Adrenal gland (tissue), 5 donors: ENCODE data around the gene NRK.

Experiments used
- POLR2A ChIP-seq, 2 donors: fragments of 450-650 bp; IDR thresholded peaks; one replicate each; pipeline ENCODE4 v1.6.1; 2017; ENCODE audit warnings: antibody characterized with exemption in 2 of 2, mild to moderate bottlenecking in 2 of 2, moderate library complexity in 1 of 2
- TF ChIP-seq, protein P1 (sequence below), 6 experiments: fragments of 450-650 bp in 4 of 6; fragments of 200-600 bp in 2 of 6; sonication (generic) in 1 of 6; IDR thresholded peaks; 1 replicate in 5 of 6; 2 replicates in 1 of 6; pipeline versions ENCODE4 v1.5.1 to v1.8.0; 2016 to 2021; ENCODE audit warnings: antibody characterized with exemption in 6 of 6, mild to moderate bottlenecking in 2 of 6, moderate library complexity in 1 of 6
- donor health status: DM: no; HTN: no; CAD: no.

DNA sequence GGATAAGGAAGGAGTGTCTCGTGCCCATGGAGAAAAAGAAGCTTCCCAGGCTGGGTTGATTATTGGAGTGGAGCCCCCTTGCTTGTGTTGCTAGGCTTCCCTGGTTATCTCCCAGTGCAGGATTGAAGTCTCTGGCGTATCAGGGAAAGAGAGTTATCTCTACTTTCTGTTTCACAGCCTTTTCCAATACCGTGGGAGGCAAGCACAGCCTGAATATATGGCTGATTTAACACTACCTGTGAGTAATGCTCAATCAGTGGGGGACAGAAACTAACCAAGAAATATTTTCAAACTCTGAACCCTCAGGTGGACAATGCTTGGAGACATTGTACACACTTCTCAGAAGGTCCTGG, 151.0 kb downstream of the NRK start:
- TF ChIP-seq, protein P1, sequence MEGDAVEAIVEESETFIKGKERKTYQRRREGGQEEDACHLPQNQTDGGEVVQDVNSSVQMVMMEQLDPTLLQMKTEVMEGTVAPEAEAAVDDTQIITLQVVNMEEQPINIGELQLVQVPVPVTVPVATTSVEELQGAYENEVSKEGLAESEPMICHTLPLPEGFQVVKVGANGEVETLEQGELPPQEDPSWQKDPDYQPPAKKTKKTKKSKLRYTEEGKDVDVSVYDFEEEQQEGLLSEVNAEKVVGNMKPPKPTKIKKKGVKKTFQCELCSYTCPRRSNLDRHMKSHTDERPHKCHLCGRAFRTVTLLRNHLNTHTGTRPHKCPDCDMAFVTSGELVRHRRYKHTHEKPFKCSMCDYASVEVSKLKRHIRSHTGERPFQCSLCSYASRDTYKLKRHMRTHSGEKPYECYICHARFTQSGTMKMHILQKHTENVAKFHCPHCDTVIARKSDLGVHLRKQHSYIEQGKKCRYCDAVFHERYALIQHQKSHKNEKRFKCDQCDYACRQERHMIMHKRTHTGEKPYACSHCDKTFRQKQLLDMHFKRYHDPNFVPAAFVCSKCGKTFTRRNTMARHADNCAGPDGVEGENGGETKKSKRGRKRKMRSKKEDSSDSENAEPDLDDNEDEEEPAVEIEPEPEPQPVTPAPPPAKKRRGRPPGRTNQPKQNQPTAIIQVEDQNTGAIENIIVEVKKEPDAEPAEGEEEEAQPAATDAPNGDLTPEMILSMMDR (IDR thresholded peaks at IDR 0.05): no peak
- TF ChIP-seq POLR2A (IDR thresholded peaks at IDR 0.05): no peak
